Activated naive CD8-positive, alpha-beta T cell treated with anti-CD3 and anti-CD28 coated beads, Interleukin-2, amount 10 ng/mL, durations not matched to agents 7 days and 5 days (primary cell): ENCODE data around the gene EGFL7. TPM values are rescaled to one million over a fixed set of nuclear protein-coding genes. Genes with fewer than 3 reads are reported as not detected.
A peak's percentile ranks its signal among the peaks of the same experiment; 100 is the strongest.

ENCODE experiments used
- ATAC-seq: fragments of 150-1000 bp; cut with Tn5 transposase; one replicate; pipeline ENCODE4 v1.10.0; 2021; ENCODE audit warnings: low read depth, moderate library complexity
- POLR2A ChIA-PET: fragments of 350-600 bp; sonication (Branson Sonifier 250); formaldehyde crosslinking; loops from one replicate; lab custom pipeline; 2021; ENCODE audit warnings: antibody characterized with exemption; lab: Charles Lee
- DNase-seq: peaks from one replicate; pipeline ENCODE4 v3.0.0; 2021
- H3K27ac Mint-ChIP-seq: one replicate; pipeline ENCODE4 v1.8.0; 2022; ENCODE audit warnings: mild to moderate bottlenecking, mixed read lengths
- H3K27me3 Mint-ChIP-seq: one replicate; pipeline ENCODE4 v1.8.0; 2022; ENCODE audit warnings: mild to moderate bottlenecking, moderate library complexity, mixed read lengths
- H3K36me3 Mint-ChIP-seq: one replicate; pipeline ENCODE4 v1.8.0; 2021; ENCODE audit warnings: mild to moderate bottlenecking, mixed read lengths
- H3K4me1 Mint-ChIP-seq: one replicate; pipeline ENCODE4 v1.8.0; 2021; ENCODE audit warnings: mixed read lengths
- H3K4me3 Mint-ChIP-seq: one replicate; pipeline ENCODE4 v1.8.0; 2022; ENCODE audit warnings: mild to moderate bottlenecking, moderate library complexity, mixed read lengths
- H3K9me3 Mint-ChIP-seq: one replicate; pipeline ENCODE4 v1.8.0; 2021; ENCODE audit warnings: mixed read lengths
- total RNA-seq, 2 experiments: library from RNA; stranded (reverse); gene quantifications; one replicate each; pipeline ENCODE4 v1.2.3, GENCODE V29; 2021

EGFL7 gene
- total RNA-seq, 2 experiments from 2014 or later, result 1.00 to 1.1 TPM

DNA sequence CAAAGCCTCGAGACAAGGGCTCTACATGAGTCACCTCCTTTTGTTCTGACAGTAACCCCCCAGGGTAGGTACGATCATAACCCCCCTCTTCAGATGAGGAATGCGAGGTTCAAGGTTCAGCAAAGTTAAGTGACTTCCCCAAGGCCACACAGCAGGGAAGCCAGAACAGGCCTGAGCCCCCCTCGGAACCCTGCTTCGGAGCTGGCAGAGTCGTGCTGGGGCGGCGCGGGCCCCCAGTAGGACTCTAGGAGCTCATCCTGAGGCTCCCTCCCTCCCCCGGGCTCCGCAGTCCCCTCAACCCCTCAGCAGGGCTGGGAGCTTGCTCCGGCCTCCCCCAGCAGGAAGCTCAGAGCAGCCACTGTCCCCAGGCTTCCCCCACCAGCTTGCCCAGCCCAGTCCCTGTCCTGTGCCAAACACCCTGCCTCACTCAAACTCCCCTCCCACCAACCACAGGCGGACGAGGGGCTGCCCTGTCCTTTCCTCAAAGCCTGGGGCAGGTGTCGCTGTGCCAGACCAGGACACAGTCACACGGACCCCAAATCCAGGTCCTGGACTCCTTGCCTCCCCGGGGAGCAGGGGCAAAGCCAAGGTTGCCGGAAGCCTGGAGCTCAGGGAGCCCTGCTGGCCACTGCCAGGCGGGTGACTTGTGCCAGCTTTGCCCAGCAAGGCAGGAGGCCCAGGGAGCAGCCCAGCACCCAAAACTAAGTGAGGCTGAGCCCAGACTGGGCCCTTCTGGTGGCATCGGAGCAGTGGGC lies 19.4 kb downstream of the EGFL7 start:
- H3K4me3 Mint-ChIP-seq, result no peak overlapping the region
- no peaks in the 10 kb centered on the region for H3K27me3 Mint-ChIP-seq
- H3K36me3 Mint-ChIP-seq, result no peaks in the 10 kb centered on the region
- POLR2A ChIA-PET, result interaction anchor here (0.6 to 1.1 kb wide), 2 partner anchors 15 to 32 kb away, joined by 4 read pairs; no protein-coding TSS in a partner anchor
- H3K9me3 Mint-ChIP-seq, result no peaks in the 10 kb centered on the region
- ATAC-seq (no peak), DNase-seq (no peak)
- no peak overlapping the region for H3K27ac Mint-ChIP-seq
- peaks cover 5% of the 10 kb centered on the region for H3K4me1 Mint-ChIP-seq

- no peak overlapping the region for H3K27ac Mint-ChIP-seq
- ATAC-seq (no peak), DNase-seq (no peak)
- H3K36me3 Mint-ChIP-seq, result no peaks in the 10 kb centered on the region
- POLR2A ChIA-PET, result interaction anchor here (1.1 kb wide), 1 partner anchor 15 kb away, joined by 4 read pairs; no protein-coding TSS in a partner anchor
- H3K4me3 Mint-ChIP-seq, result no peak overlapping the region
- peaks cover 5% of the 10 kb centered on the region for H3K4me1 Mint-ChIP-seq
- no peaks in the 10 kb centered on the region for H3K27me3 Mint-ChIP-seq
- H3K9me3 Mint-ChIP-seq, result no peaks in the 10 kb centered on the region
Measured at GRCh38 chr9:136682710-136683109, 20.0 kb downstream of the EGFL7 start.

DNA sequence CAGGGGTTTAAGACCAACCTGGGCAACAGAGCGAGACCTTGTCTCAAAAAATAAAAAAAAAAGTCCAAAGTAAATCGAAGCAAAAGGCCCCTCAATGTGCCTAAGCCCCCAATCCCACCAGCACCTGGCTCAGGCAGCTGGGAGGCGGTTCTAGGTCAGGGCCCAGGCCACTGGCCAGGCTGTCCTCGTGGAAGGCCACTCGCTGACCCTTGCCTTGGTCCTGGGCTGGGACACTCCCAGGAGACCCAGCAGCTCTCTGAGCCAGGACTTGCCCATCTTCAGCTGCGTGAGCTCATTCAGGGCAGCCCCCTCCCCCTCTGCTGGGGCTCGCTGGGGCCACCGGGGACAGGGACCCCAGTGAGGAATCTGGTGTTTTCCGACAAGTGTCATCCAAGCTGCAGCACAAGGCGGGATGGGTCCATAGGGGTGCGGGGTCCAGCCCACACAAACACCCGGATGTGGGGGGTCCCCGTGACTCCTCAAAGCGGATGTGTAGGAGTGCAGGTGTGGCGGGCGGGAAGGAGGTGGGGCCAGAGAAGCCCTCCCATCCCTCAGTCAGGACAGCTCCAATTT lies 20.5 kb downstream of the EGFL7 start:
- DNase-seq, result no peak
- no peak for ATAC-seq
- H3K4me1 Mint-ChIP-seq, result peaks cover 5% of the 10 kb centered on the region
- H3K27me3 Mint-ChIP-seq, result no peaks in the 10 kb centered on the region
- H3K4me3 Mint-ChIP-seq, result no peak overlapping the region
- no peaks in the 10 kb centered on the region for H3K36me3 Mint-ChIP-seq
- POLR2A ChIA-PET, result interaction anchor here (1.1 kb wide), 1 partner anchor 16 kb away, joined by 4 read pairs; no protein-coding TSS in a partner anchor
- H3K9me3 Mint-ChIP-seq, result no peaks in the 10 kb centered on the region
- no peak overlapping the region for H3K27ac Mint-ChIP-seq

- ATAC-seq (no peak), DNase-seq (no peak)
- Mint-ChIP-seq H3K27ac (no peak overlapping the region), H3K27me3 (no peaks in the 10 kb centered on the region), H3K4me3 (no peak overlapping the region), H3K36me3 (no peaks in the 10 kb centered on the region), H3K4me1 (peaks cover 5% of the 10 kb centered on the region), H3K9me3 (no peaks in the 10 kb centered on the region)
- POLR2A ChIA-PET, result no interaction called here
Measured at GRCh38 chr9:136683755-136684154, 21.0 kb downstream of the EGFL7 start.

GRCh38 chr9:136684339-136684738 lies 21.6 kb downstream of the EGFL7 start:
- ATAC-seq, result no peak
- Mint-ChIP-seq H3K27ac (no peak overlapping the region), H3K36me3 (no peaks in the 10 kb centered on the region), H3K27me3 (no peaks in the 10 kb centered on the region), H3K4me3 (no peak overlapping the region), H3K9me3 (no peaks in the 10 kb centered on the region), H3K4me1 (peaks cover 5% of the 10 kb centered on the region)
- POLR2A ChIA-PET, result no interaction called here
- DNase-seq, result no peak

GRCh38 chr9:136684799-136685198 lies 22.1 kb downstream of the EGFL7 start:
- POLR2A ChIA-PET, result interaction anchor here (4.3 kb wide), 1 partner anchor 43 kb away, joined by 24 read pairs; no protein-coding TSS in a partner anchor
- no peak overlapping the region for H3K27ac Mint-ChIP-seq
- DNase-seq, result no peak
- no peaks in the 10 kb centered on the region for H3K9me3 Mint-ChIP-seq
- H3K36me3 Mint-ChIP-seq, result no peaks in the 10 kb centered on the region
- no peak overlapping the region for H3K4me3 Mint-ChIP-seq
- H3K27me3 Mint-ChIP-seq, result no peaks in the 10 kb centered on the region
- peaks cover 5% of the 10 kb centered on the region for H3K4me1 Mint-ChIP-seq
- ATAC-seq, result no peak

GRCh38 chr9:136685216-136685615 lies 22.5 kb downstream of the EGFL7 start:
- no peaks in the 10 kb centered on the region for H3K36me3 Mint-ChIP-seq
- ATAC-seq, result no peak
- H3K9me3 Mint-ChIP-seq, result no peaks in the 10 kb centered on the region
- no peaks in the 10 kb centered on the region for H3K27me3 Mint-ChIP-seq
- POLR2A ChIA-PET, result interaction anchor here (2.3 to 4.3 kb wide), 2 partner anchors 13 to 42 kb away, joined by 9 to 24 read pairs; no protein-coding TSS in a partner anchor
- no peak overlapping the region for H3K4me3 Mint-ChIP-seq
- H3K4me1 Mint-ChIP-seq, result peaks cover 5% of the 10 kb centered on the region
- H3K27ac Mint-ChIP-seq, result no peak overlapping the region
- no peak for DNase-seq

DNA sequence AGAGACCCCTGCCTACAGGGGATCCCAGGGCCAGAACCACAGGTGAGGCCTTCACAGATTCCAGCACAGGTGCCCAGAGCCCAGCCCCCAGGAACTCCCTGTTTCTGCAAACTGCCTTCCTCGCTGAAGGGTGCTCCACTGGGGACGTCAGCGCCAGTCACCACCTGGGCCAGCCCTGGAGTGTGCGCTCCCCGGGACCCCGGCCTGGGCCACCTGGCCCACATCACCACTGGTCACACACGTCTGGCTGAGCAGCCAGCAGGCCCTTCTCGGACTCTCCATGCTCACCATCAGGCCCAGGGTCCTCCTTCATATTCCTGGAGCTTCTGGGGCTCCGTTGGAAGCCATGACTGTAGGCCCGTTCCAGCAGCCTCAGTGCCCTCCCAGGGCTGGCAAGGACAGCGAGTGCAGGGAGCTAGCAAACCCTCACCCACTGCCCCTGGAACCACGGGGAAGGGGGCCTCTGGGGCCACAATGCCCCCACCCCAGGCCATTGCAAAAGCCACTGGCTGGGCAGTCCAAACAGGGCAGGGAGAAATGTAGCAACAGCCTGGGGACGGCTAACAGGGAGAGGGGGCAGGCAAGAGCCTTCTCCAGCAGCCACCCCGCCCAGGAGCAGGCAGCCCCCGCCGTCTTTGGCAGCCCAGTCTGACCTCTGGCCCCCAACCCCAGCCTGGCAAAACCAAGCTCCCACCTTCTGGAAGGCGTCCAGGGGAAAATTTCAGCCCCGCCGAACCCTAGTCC lies 23.2 kb downstream of the EGFL7 start:
- POLR2A ChIA-PET, result interaction anchor here (0.5 to 4.3 kb wide), 7 partner anchors 14 to 384 kb away, joined by 3 to 24 read pairs (median 4); partner anchors contain the start of gene SAPCD2
- Mint-ChIP-seq H3K4me3 (peak overlapping the region; percentile 87), H3K9me3 (no peaks in the 10 kb centered on the region), H3K27ac (peak overlapping the region; percentile 80), H3K4me1 (peaks cover 5% of the 10 kb centered on the region), H3K27me3 (no peaks in the 10 kb centered on the region), H3K36me3 (no peaks in the 10 kb centered on the region)
- no peak for ATAC-seq
- no peak for DNase-seq

- no peaks in the 10 kb centered on the region for H3K27me3 Mint-ChIP-seq
- POLR2A ChIA-PET, result interaction anchor here (0.5 to 4.3 kb wide), 7 partner anchors 14 to 384 kb away, joined by 3 to 24 read pairs (median 4); partner anchors contain the start of gene SAPCD2
- H3K4me3 Mint-ChIP-seq, result peak overlapping the region; percentile 87
- H3K27ac Mint-ChIP-seq, result peak overlapping the region; percentile 80
- H3K4me1 Mint-ChIP-seq, result peaks cover 5% of the 10 kb centered on the region
- ATAC-seq (no peak), DNase-seq (peak; percentile 54)
- no peaks in the 10 kb centered on the region for H3K9me3 Mint-ChIP-seq
- H3K36me3 Mint-ChIP-seq, result no peaks in the 10 kb centered on the region
Measured at GRCh38 chr9:136686534-136686793, 23.7 kb downstream of the EGFL7 start.

DNA sequence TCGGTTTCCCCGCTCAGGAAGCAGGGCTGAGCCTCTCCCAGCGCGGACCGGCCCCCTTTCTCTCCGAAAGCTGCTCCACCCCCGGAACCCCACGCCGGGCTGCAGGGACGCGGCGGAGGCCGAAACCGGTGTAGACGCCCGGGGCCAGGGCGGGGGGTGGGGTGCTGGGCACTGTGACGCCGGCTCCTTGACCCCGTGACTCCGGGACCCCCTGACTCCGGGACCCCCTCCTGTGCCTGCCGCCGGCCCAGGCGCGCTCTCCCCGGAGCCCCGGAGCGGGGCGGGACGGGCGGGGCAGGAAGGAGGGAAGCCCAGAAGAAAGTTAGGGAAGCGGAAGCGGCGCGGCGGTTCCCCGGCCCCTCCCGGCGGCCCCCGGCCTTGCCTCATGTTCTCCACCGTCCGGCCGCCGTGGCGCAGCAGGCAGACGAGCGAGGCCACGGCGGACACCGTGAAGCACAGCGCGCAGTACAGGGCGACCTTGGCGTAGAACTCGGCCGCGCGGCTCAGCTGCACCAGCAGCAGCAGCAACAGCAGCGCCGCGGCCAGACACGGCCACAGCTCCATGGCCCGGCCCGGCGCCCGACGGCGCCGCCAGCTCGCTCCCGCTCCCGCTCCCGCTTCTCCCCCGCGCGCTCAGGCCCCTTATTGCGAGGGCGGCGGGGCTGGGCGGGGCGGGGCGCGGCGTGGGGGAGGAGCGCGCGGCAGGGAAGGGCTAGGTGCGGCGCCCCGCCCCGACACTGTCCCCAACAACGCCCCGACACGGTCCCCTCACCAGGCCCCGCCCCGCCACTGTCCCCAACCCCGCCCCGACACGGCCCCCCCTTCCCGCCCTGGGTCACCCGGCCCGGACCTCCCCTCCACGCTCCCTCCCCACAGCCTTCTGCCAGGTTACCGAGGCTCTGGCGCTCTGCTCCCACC lies 24.3 kb downstream of the EGFL7 start, which contains the start of gene AGPAT2:
Gene AGPAT2 (minus strand): TSS at position 664 of the 918 bp plus-strand sequence. CDS start 100 bp downstream, at position 564.
- ATAC-seq, result peak; percentile 76
- Mint-ChIP-seq H3K36me3 (no peaks in the 10 kb centered on the region), H3K27me3 (no peaks in the 10 kb centered on the region), H3K9me3 (no peaks in the 10 kb centered on the region), H3K4me3 (peak within 1 kb of the TSS; percentile 87), H3K4me1 (peaks cover 5% of the 10 kb centered on the region), H3K27ac (peak within 1 kb of the TSS; percentile 80)
- POLR2A ChIA-PET, result interaction anchor here (0.5 to 4.3 kb wide), 8 partner anchors 14 to 383 kb away, joined by 3 to 24 read pairs (median 4); partner anchors contain the start of gene SAPCD2
- DNase-seq, result peak; percentile 82

DNA sequence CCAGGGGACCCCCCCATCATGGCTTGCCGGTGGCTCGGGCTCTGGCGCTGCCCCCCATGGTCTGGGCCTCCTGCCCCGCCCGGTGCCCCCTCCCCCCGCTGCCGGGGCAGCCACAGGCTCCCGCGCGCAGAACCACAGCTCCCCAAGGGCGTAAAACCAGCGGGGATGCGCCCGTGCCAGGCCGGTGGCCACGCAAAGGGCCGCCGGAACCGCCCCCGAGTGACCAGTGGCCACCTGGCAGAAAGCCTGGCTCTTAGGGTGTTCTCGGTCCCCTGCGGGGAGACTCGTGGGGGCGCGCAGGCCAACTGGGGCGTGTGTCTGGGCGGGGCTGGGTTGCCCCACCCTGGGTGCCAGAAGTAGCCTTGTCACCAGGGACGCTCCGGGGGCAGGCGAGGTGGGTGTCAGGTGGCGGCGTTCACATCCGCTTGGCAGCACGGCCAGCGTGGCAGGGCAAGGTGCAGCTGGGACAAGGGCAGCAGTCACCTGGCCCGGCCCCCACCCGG lies 25.1 kb downstream of the EGFL7 start:
- no peaks in the 10 kb centered on the region for H3K27me3 Mint-ChIP-seq
- no peak overlapping the region for H3K4me3 Mint-ChIP-seq

More for the DNA sequence above, 25.1 kb downstream of the EGFL7 start:
- ATAC-seq (no peak), DNase-seq (no peak)
- Mint-ChIP-seq H3K27ac (no peak overlapping the region), H3K9me3 (no peaks in the 10 kb centered on the region), H3K4me1 (peaks cover 5% of the 10 kb centered on the region), H3K36me3 (no peaks in the 10 kb centered on the region)
- POLR2A ChIA-PET, result interaction anchor here (1.5 to 4.3 kb wide), 3 partner anchors 13 to 40 kb away, joined by 5 to 24 read pairs (median 6); no protein-coding TSS in a partner anchor
